Heart right ventricle (tissue), 16 donors: ENCODE results near the gene PLPPR5. TPM values are rescaled to one million over a fixed set of nuclear protein-coding genes. Genes with fewer than 3 reads are reported as not detected.
A peak's percentile ranks its signal among the peaks of the same experiment; 100 is the strongest.

Source experiments
- ATAC-seq, 8 donors: fragments of 200-7000 bp; cut with Tn5 transposase; one replicate each; pipeline ENCODE4 v1.9.1; 2020; ENCODE audit warnings: mild to moderate bottlenecking in 8 of 8, moderate library complexity in 8 of 8, moderate number of reproducible peaks in 1 of 8
- DNase-seq, 2 donors: peaks; one replicate each; pipeline ENCODE4 v3.0.0-alpha.2; 2020
- H3K27ac ChIP-seq, 10 donors: fragments of 200-600 bp; sonication (generic) in 2 of 10; one replicate each; pipeline versions ENCODE4 v1.5.0 to v1.8.0; 2020 to 2022; ENCODE audit warnings: mild to moderate bottlenecking in 3 of 10
- H3K27me3 ChIP-seq, 7 donors: fragments of 200-600 bp; one replicate each; pipeline ENCODE4 v1.8.0; 2021 to 2022; ENCODE audit warnings: mild to moderate bottlenecking in 2 of 7
- H3K36me3 ChIP-seq, 9 donors: fragments of 200-600 bp; sonication (generic) in 1 of 9; one replicate each; pipeline versions ENCODE4 v1.5.0 to v1.8.0; 2020 to 2022; ENCODE audit warnings: mild to moderate bottlenecking in 2 of 9
- H3K4me1 ChIP-seq, 9 donors: fragments of 200-600 bp; sonication (generic) in 1 of 9; one replicate each; pipeline versions ENCODE4 v1.5.0 to v1.8.0; 2020 to 2022; ENCODE audit warnings: mild to moderate bottlenecking in 4 of 9
- H3K4me3 ChIP-seq, 10 donors: fragments of 200-600 bp; sonication (generic) in 2 of 10; one replicate each; pipeline versions ENCODE4 v1.5.0 to v1.8.0; 2020 to 2022; ENCODE audit warnings: mild to moderate bottlenecking in 7 of 10, moderate library complexity in 2 of 10
- H3K9me3 ChIP-seq, 11 donors: fragments of 200-600 bp in 10 of 11; sonication (generic) in 2 of 11; one replicate each; pipeline versions ENCODE4 v1.5.0 to v1.8.0; 2013 to 2022; ENCODE audit warnings: mild to moderate bottlenecking in 2 of 11, control low read depth in 1 of 11, moderate library complexity in 1 of 11
- WGBS, 2 donors: extraction: QIAGEN DNeasy Blood & Tissue Kit; methylation state at CpG; one replicate each; pipeline ENCODE4 v1.1.7; 2013; ENCODE audit warnings: inconsistent platforms in 1 of 2; 5-methylcytosine and 5-hydroxymethylcytosine counted together
- intact Hi-C, 10 donors: fragments of 100-400 bp; cut with DNase I; formaldehyde crosslinking; loops; one replicate each; pipeline versions ENCODE4 v1.11.1 to v1.14.2; 2022
- polyA plus RNA-seq, 2 donors: library from polyadenylated mRNA; stranded (reverse); fragments of 200-250 nt; gene quantifications; one replicate each; pipeline ENCODE4 v1.2.3, GENCODE V29; 2013
- total RNA-seq, 10 donors: library from RNA; stranded (reverse); fragmentation: NEBNext Ultra II Directional in 3 of 10; extraction: Animal tissue kit (Norgen Biotek cat#: 25700) in 3 of 10; gene quantifications; one replicate each; pipeline versions ENCODE4 v1.2.1 to v1.2.4, GENCODE V29; 2021 to 2023
- TF ChIP-seq, protein P1 (sequence below), 9 donors: fragments of 200-600 bp; sonication (generic) in 2 of 9; IDR thresholded peaks; one replicate each; pipeline versions ENCODE4 v1.5.0 to v1.8.0; 2021 to 2022; ENCODE audit warnings: antibody characterized with exemption in 9 of 9, mild to moderate bottlenecking in 5 of 9, moderate library complexity in 1 of 9
- donor health status: Arrhythmogenic right ventricular cardiomyopathy.
- donor health status: ischemic (EF 13 %, LVEDD 7.1; RV severe dilation, severe dysfunction).
- donor health status: healthy with polysubstance abuse.
- donor health status: DM: no; HTN: yes; CAD: no.
- donor health status: DM: no; HTN: no; CAD: no.
- donor health status: ischemic (EF 25% LVEDD 6.9; RV normal size, moderate dysfunction).
- donor health status: ischemic (EF 25% LVEDD 5.7; RV mildly dilated, moderate dysfunction).
- donor health status: healthy.
- donor health status: DM: yes; HTN: yes; CAD: no.
- donor health status: Ischemic cardiomyopathy.
- donor health status: ischemic (EF 35%, LVEDD 5.7; RV mildly dilated, moderate dysfunction).
- donor health status: nonischemic (EF 11% LVEDD 7.7; RV severe dilation, severe dysfunction).
- donor health status: DM: yes; HTN: yes; CAD: no.
- donor health status: PGD.
- donor health status: ischemic (EF 29% LVEDD 5.4; RV normal size, mild dysfunction).
- donor health status: nonischemic (EF 23%, LVEDD 6.1; RV moderate dilation, normal function).

Gene PLPPR5
- total and polyA plus RNA-seq, 12 donors, result 0.08 TPM; not detected in 11

- Histone ChIP-seq H3K4me3 (peak overlapping the region in 1 of 10 donors; percentile 19), H3K36me3 (no peaks in the 10 kb centered on the region), H3K27me3 (no peaks in the 10 kb centered on the region), H3K27ac (peak overlapping the region in 1 of 10 donors; percentile 67), H3K4me1 (peaks cover 0 to 11% (median 0%) of the 10 kb centered on the region in 9 donors), H3K9me3 (no peaks in the 10 kb centered on the region)
- no peak for DNase-seq
- intact Hi-C loops, result no loop called here
- WGBS, 2 donors, result 77 to 81% methylated on average over 9 of the region's 9 CpGs
- TF ChIP-seq, protein P1, sequence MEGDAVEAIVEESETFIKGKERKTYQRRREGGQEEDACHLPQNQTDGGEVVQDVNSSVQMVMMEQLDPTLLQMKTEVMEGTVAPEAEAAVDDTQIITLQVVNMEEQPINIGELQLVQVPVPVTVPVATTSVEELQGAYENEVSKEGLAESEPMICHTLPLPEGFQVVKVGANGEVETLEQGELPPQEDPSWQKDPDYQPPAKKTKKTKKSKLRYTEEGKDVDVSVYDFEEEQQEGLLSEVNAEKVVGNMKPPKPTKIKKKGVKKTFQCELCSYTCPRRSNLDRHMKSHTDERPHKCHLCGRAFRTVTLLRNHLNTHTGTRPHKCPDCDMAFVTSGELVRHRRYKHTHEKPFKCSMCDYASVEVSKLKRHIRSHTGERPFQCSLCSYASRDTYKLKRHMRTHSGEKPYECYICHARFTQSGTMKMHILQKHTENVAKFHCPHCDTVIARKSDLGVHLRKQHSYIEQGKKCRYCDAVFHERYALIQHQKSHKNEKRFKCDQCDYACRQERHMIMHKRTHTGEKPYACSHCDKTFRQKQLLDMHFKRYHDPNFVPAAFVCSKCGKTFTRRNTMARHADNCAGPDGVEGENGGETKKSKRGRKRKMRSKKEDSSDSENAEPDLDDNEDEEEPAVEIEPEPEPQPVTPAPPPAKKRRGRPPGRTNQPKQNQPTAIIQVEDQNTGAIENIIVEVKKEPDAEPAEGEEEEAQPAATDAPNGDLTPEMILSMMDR (IDR thresholded peaks at IDR 0.05), result no peak
- ATAC-seq, result peak in 1 of 8 donors; percentile 12
These were observed 133.4 kb downstream of the PLPPR5 start for GRCh38 chr1:98870959-98871903.

GRCh38 chr1:98865796-98866195 lies 138.9 kb downstream of the PLPPR5 start:
- Histone ChIP-seq H3K9me3 (no peaks in the 10 kb centered on the region), H3K27me3 (no peaks in the 10 kb centered on the region), H3K27ac (no peak overlapping the region), H3K4me3 (no peak overlapping the region), H3K4me1 (no peaks in the 10 kb centered on the region), H3K36me3 (no peaks in the 10 kb centered on the region)
- intact Hi-C loops, result no loop called here
- TF ChIP-seq, protein P1 (IDR thresholded peaks at IDR 0.05), result no peak
- no peak for ATAC-seq
- 53 to 71% methylated on average over 1 of the region's 1 CpG for WGBS, 2 donors
- DNase-seq, result no peak

DNA sequence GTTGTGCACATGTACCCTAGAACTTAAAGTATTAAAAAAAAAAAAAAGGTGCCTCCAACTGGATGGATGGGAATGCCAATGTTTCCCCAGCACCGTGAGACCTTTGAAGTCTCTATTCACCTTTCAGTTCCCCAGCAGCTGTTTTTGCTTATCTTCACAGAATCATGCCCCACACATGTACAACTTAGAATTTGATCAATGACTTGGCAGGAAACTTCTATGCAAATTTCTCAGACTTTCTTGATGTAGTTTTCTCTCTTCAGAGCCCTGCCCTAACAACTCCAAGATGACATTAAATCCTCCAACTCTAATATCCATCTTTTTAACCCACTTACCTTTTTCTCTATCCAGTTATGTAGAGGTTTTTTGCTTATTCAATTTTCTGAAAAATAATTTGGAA lies 144.3 kb downstream of the PLPPR5 start:
- H3K9me3 ChIP-seq, result no peaks in the 10 kb centered on the region
- 83 to 85% methylated on average over 1 of the region's 1 CpG for WGBS, 2 donors
- no peak overlapping the region for H3K27ac ChIP-seq
- H3K27me3 ChIP-seq, result no peaks in the 10 kb centered on the region
- no peaks in the 10 kb centered on the region for H3K36me3 ChIP-seq
- intact Hi-C loops, result no loop called here
- H3K4me3 ChIP-seq, result no peak overlapping the region
- H3K4me1 ChIP-seq, result no peaks in the 10 kb centered on the region
- DNase-seq (no peak), ATAC-seq (no peak)
- TF ChIP-seq, protein P1 (IDR thresholded peaks at IDR 0.05), result no peak

DNA sequence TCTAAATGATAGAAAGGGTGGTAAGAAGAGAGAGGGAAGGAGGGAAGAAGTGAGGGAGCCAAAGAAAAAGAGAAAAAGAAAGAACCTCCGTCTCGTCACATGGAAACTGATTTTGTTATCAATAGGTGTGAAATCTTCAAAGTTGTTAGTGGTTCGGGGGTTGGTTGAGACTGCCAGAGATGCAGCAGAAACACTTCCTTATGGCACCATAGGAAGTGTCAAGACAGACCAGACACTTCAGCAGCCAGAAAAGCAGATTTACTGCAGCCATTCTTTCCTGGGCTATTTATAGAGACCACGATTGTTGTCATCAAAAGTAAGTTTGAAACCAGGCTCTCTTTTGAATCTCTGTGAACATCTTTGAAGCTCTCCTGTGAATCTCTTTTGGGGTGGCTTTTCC lies 150.5 kb downstream of the PLPPR5 start:
- Histone ChIP-seq H3K4me1 (no peaks in the 10 kb centered on the region), H3K27ac (no peak overlapping the region), H3K27me3 (peaks cover 0 to 3% (median 0%) of the 10 kb centered on the region in 7 donors), H3K9me3 (no peaks in the 10 kb centered on the region), H3K4me3 (no peak overlapping the region), H3K36me3 (no peaks in the 10 kb centered on the region)
- intact Hi-C loops, result no loop called here
- no peak for DNase-seq
- TF ChIP-seq, protein P1 (IDR thresholded peaks at IDR 0.05), result no peak
- no peak for ATAC-seq
- WGBS, 2 donors, result 26 to 27% methylated on average over 4 of the region's 4 CpGs
